ENCODE measurements around the gene CD74. TPM values are rescaled to one million over a fixed set of nuclear protein-coding genes. Genes with fewer than 3 reads are reported as not detected.

The CD74 gene
- polyA plus RNA-seq (2013, experiment 1 of 2): 61.0 TPM
- 61.3 TPM for polyA plus RNA-seq (2013, experiment 2 of 2)

DNA sequence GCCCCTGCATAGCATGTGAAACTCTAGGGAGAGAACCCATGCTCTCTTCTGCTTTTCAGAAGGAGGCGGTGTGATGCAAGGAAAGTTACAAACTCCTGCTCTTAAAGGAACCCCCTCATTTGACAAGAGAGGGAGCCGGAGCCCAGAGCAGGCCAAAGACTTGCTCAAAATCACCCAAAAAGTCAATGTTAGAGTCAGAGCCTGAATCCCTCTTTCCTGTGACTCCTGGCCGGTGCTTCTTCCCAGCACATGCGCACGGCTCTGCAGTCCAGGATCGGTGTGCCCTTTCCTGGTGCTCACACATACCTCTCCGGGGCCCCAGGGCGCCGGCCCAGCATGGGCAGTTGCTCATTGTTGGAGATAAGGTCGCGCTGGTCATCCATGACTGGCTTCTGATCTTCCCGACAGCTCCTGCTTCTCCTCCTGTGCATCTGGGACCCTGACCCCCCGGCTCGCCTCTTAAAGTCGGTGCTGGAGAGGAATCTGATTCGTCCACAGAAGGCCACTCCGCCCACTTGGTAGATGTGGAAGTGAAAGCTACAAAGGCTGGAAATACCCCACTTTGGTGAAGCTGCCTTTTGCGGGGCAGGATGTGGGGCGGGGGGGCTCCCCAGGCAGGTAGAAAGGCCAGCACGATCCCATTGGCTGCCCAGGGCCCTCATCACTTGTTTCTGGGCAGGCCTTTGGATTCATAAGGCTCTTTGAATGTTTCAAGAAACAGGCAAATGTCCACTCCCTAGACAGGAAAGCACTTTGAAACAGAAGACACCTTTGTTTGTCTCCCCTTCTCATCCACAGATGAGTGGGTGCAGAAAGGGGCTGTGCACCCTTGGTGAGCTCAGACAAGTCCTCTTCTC lies at the start of gene CD74:
CD74 (minus strand) TSS at position 592 of the 857 bp plus-strand sequence; CDS start at position 431, 161 bp downstream.
- Histone ChIP-seq H3K36me3 (replicated peaks in 1 of 2; ENCODE audit: control insufficient read depth in 2 of 2, insufficient read depth in 2 of 2, low read length in 2 of 2) (no peaks in the 10 kb centered on the region), H3K4ac (ENCODE audit: low read length) (no peak within 1 kb of the TSS), H3K9ac (ENCODE audit: low read depth, low read length, poor library complexity) (no peak within 1 kb of the TSS), H3K18ac (ENCODE audit: low read length) (peak within 1 kb of the TSS; percentile 79), H3K9me3 (replicated peaks in 1 of 2; ENCODE audit: control insufficient read depth in 2 of 2, insufficient read depth in 1 of 2, low read depth in 1 of 2, low read length in 2 of 2) (no peaks in the 10 kb centered on the region), H3K23ac (ENCODE audit: low read depth, low read length, poor library complexity) (no peak within 1 kb of the TSS), H4K8ac (ENCODE audit: low read depth, low read length) (no peak within 1 kb of the TSS), H3K27ac (replicated peaks; ENCODE audit: low read length) (no peak within 1 kb of the TSS), H2BK120ac (ENCODE audit: low read depth, low read length) (no peak within 1 kb of the TSS), H3K79me1 (ENCODE audit: low read depth, low read length) (no peaks in the 10 kb centered on the region), H2BK5ac (ENCODE audit: low read length) (no peak within 1 kb of the TSS), H2BK12ac (ENCODE audit: low read length) (no peak within 1 kb of the TSS), H3K4me3 (ENCODE audit: low read length in 2 of 2) (peak within 1 kb of the TSS; percentile 38 to 42), H3K4me2 (ENCODE audit: insufficient read depth, low read length, poor library complexity, severe bottlenecking) (peak within 1 kb of the TSS; percentile 70), H3K27me3 (ENCODE audit: control insufficient read depth in 3 of 3, insufficient read depth in 3 of 3, low read depth in 1 of 3, low read length in 3 of 3) (no peaks in the 10 kb centered on the region), H2BK15ac (ENCODE audit: low read length) (peak within 1 kb of the TSS; percentile 30), H2AFZ (ENCODE audit: low read length) (peak within 1 kb of the TSS; percentile 90), H4K91ac (ENCODE audit: low read depth, low read length, poor library complexity) (peak within 1 kb of the TSS; percentile 1), H2AK5ac (ENCODE audit: low read depth, low read length) (no peak within 1 kb of the TSS), H3K14ac (ENCODE audit: low read length) (no peak within 1 kb of the TSS), H3K4me1 (ENCODE audit: control insufficient read depth in 2 of 2, insufficient read depth in 1 of 2, low read depth in 1 of 2, low read length in 2 of 2) (peaks cover 9 to 12% of the 10 kb centered on the region in 2 donors)
- peak; percentile 65 for DNase-seq (ENCODE audit: low spot score)
- WGBS, 2 donors (ENCODE audit: extremely low coverage in 2 of 2, insufficient read length in 2 of 2, insufficient replicate concordance in 1 of 2): no CpG with 5 or more reads among the region's 20 CpGs

DNA sequence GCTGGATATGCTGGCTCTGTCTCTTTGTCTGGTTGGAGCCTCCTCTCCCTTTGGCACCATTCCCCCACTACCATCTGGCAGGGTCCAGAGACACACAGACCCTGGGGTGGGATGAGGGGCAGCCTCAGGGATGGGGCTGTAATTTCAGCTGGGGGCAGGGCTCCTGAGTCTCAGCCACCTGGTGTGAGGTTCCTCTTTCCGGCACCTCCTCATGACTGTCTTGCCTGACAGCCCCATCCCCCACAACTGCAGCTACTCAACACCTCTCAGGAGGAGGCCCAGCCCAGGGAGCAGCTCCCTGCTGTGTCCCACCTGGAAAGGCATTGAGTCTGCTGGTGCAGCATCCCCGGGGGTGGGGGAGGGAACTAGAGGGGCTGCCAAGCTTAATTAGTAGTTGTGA lies 48.5 kb upstream of the CD74 start:
- no peak overlapping the region for H3K27ac ChIP-seq (replicated peaks; ENCODE audit: low read length)

DNA sequence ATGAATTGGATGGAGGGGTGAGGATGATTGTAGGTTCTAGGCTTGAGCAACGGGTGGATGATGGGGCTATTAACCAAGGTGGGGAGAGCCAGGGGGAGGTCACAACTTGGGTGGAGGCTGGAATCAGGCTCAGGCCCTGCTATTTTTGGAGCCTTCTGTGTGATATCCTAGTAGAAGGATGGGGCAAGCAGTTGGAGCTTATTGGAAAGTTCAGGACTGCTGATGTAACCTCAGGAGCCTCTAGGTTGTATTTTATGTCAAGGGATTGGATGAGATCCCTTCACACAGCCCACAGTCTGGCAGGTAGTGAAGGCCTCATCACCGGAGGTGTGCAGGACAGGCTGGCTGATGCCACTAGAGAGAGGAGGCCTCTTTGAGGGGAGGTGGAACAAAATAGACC lies 48.1 kb upstream of the CD74 start:
- Histone ChIP-seq H4K91ac (ENCODE audit: low read depth, low read length, poor library complexity) (no peak overlapping the region), H3K27ac (replicated peaks; ENCODE audit: low read length) (no peak overlapping the region), H3K27me3 (ENCODE audit: control insufficient read depth in 3 of 3, insufficient read depth in 3 of 3, low read depth in 1 of 3, low read length in 3 of 3) (no peaks in the 10 kb centered on the region), H3K9ac (ENCODE audit: low read depth, low read length, poor library complexity) (no peak overlapping the region), H3K4ac (ENCODE audit: low read length) (no peak overlapping the region), H2AK5ac (ENCODE audit: low read depth, low read length) (peak overlapping the region; percentile 66), H3K23ac (ENCODE audit: low read depth, low read length, poor library complexity) (no peak overlapping the region), H3K4me3 (ENCODE audit: low read length in 2 of 2) (no peak overlapping the region), H4K8ac (ENCODE audit: low read depth, low read length) (peak overlapping the region; percentile 19), H3K4me1 (ENCODE audit: control insufficient read depth in 2 of 2, insufficient read depth in 1 of 2, low read depth in 1 of 2, low read length in 2 of 2) (peaks cover 6 to 14% of the 10 kb centered on the region in 2 donors), H3K79me1 (ENCODE audit: low read depth, low read length) (peaks cover 2% of the 10 kb centered on the region), H3K36me3 (replicated peaks in 1 of 2; ENCODE audit: control insufficient read depth in 2 of 2, insufficient read depth in 2 of 2, low read length in 2 of 2) (no peaks in the 10 kb centered on the region), H2AFZ (ENCODE audit: low read length) (peak overlapping the region; percentile 9), H3K14ac (ENCODE audit: low read length) (no peak overlapping the region), H3K4me2 (ENCODE audit: insufficient read depth, low read length, poor library complexity, severe bottlenecking) (no peak overlapping the region), H2BK15ac (ENCODE audit: low read length) (no peak overlapping the region), H3K9me3 (replicated peaks in 1 of 2; ENCODE audit: control insufficient read depth in 2 of 2, insufficient read depth in 1 of 2, low read depth in 1 of 2, low read length in 2 of 2) (no peaks in the 10 kb centered on the region), H2BK12ac (ENCODE audit: low read length) (no peak overlapping the region), H2BK5ac (ENCODE audit: low read length) (peak overlapping the region; percentile 6), H3K18ac (ENCODE audit: low read length) (no peak overlapping the region), H2BK120ac (ENCODE audit: low read depth, low read length) (no peak overlapping the region)
- WGBS, 2 donors (ENCODE audit: extremely low coverage in 2 of 2, insufficient read length in 2 of 2, insufficient replicate concordance in 1 of 2): no CpG with 5 or more reads among the region's 2 CpGs
- DNase-seq (ENCODE audit: low spot score): no peak

More for the DNA sequence above, 48.5 kb upstream of the CD74 start:
- no peak overlapping the region for H2BK15ac ChIP-seq (ENCODE audit: low read length)
- H2BK5ac ChIP-seq (ENCODE audit: low read length): peak overlapping the region; percentile 6
- H2BK12ac ChIP-seq (ENCODE audit: low read length): no peak overlapping the region
- peaks cover 6 to 14% of the 10 kb centered on the region in 2 donors for H3K4me1 ChIP-seq (ENCODE audit: control insufficient read depth in 2 of 2, insufficient read depth in 1 of 2, low read depth in 1 of 2, low read length in 2 of 2)
- H3K4me2 ChIP-seq (ENCODE audit: insufficient read depth, low read length, poor library complexity, severe bottlenecking): no peak overlapping the region
- no peak overlapping the region for H3K4me3 ChIP-seq (ENCODE audit: low read length in 2 of 2)
- no CpG with 5 or more reads among the region's 2 CpGs for WGBS, 2 donors (ENCODE audit: extremely low coverage in 2 of 2, insufficient read length in 2 of 2, insufficient replicate concordance in 1 of 2)
- H3K27me3 ChIP-seq (ENCODE audit: control insufficient read depth in 3 of 3, insufficient read depth in 3 of 3, low read depth in 1 of 3, low read length in 3 of 3): no peaks in the 10 kb centered on the region
- H4K91ac ChIP-seq (ENCODE audit: low read depth, low read length, poor library complexity): no peak overlapping the region
- H3K23ac ChIP-seq (ENCODE audit: low read depth, low read length, poor library complexity): no peak overlapping the region
- H3K4ac ChIP-seq (ENCODE audit: low read length): no peak overlapping the region
- H3K14ac ChIP-seq (ENCODE audit: low read length): no peak overlapping the region
- peak overlapping the region; percentile 19 for H3K18ac ChIP-seq (ENCODE audit: low read length)
- no peaks in the 10 kb centered on the region for H3K9me3 ChIP-seq (replicated peaks in 1 of 2; ENCODE audit: control insufficient read depth in 2 of 2, insufficient read depth in 1 of 2, low read depth in 1 of 2, low read length in 2 of 2)
- H2AFZ ChIP-seq (ENCODE audit: low read length): peak overlapping the region; percentile 9
- no peaks in the 10 kb centered on the region for H3K36me3 ChIP-seq (replicated peaks in 1 of 2; ENCODE audit: control insufficient read depth in 2 of 2, insufficient read depth in 2 of 2, low read length in 2 of 2)
- peak overlapping the region; percentile 66 for H2AK5ac ChIP-seq (ENCODE audit: low read depth, low read length)
- H4K8ac ChIP-seq (ENCODE audit: low read depth, low read length): peak overlapping the region; percentile 19
- H3K79me1 ChIP-seq (ENCODE audit: low read depth, low read length): peaks cover 2% of the 10 kb centered on the region
- no peak overlapping the region for H3K9ac ChIP-seq (ENCODE audit: low read depth, low read length, poor library complexity)
- DNase-seq (ENCODE audit: low spot score): no peak
- no peak overlapping the region for H2BK120ac ChIP-seq (ENCODE audit: low read depth, low read length)

DNA sequence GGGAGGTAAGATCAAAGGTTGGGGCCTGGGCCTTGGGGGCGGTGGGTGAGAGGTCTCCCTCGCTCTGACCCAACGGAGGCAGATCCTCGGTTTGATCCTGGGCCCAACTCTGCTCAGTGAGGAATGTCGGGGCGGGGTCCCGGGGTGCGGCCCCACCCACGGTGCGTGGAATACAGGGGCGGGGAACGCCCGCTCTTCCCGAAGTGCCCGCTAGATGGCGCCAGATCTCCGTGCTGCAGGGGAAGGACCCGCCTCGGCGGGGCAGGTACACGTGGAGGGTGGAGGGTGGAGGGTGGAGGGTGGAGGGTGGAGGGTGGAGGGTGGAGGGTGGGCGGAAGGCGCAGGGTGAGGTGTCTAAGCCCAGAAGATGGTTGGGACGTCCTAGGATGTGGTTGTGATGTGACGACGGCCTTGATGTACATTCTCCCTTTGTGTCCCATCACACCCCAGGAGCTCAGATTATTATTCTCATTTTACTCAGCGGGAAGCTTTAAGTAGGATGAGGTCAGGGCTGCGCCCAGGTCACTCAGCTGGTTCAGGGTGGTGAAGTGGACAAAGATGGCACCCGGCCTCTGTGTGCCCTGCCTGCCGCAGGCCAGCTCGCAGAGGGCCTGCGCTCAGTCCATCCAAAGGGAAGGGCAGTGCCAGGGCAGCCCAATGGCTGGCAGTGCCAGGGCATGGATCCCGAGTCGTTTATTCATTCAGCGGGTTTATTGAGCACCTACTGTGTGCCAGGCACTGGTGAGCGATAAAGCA lies 46.3 kb upstream of the CD74 start:
- WGBS, 2 donors (ENCODE audit: extremely low coverage in 2 of 2, insufficient read length in 2 of 2, insufficient replicate concordance in 1 of 2): no CpG with 5 or more reads among the region's 36 CpGs
- Histone ChIP-seq H3K4me2 (ENCODE audit: insufficient read depth, low read length, poor library complexity, severe bottlenecking) (peak overlapping the region; percentile 65), H3K14ac (ENCODE audit: low read length) (no peak overlapping the region), H2BK120ac (ENCODE audit: low read depth, low read length) (no peak overlapping the region), H3K36me3 (replicated peaks in 1 of 2; ENCODE audit: control insufficient read depth in 2 of 2, insufficient read depth in 2 of 2, low read length in 2 of 2) (no peaks in the 10 kb centered on the region), H4K91ac (ENCODE audit: low read depth, low read length, poor library complexity) (no peak overlapping the region), H2AFZ (ENCODE audit: low read length) (peak overlapping the region; percentile 26), H3K79me1 (ENCODE audit: low read depth, low read length) (peaks cover 2% of the 10 kb centered on the region), H3K27ac (replicated peaks; ENCODE audit: low read length) (no peak overlapping the region), H3K4me1 (ENCODE audit: control insufficient read depth in 2 of 2, insufficient read depth in 1 of 2, low read depth in 1 of 2, low read length in 2 of 2) (peaks cover 2 to 12% of the 10 kb centered on the region in 2 donors), H3K9ac (ENCODE audit: low read depth, low read length, poor library complexity) (no peak overlapping the region), H3K27me3 (ENCODE audit: control insufficient read depth in 3 of 3, insufficient read depth in 3 of 3, low read depth in 1 of 3, low read length in 3 of 3) (no peaks in the 10 kb centered on the region), H2BK5ac (ENCODE audit: low read length) (no peak overlapping the region), H4K8ac (ENCODE audit: low read depth, low read length) (no peak overlapping the region), H3K4ac (ENCODE audit: low read length) (no peak overlapping the region), H2BK12ac (ENCODE audit: low read length) (no peak overlapping the region), H3K23ac (ENCODE audit: low read depth, low read length, poor library complexity) (peak overlapping the region; percentile 69), H2AK5ac (ENCODE audit: low read depth, low read length) (no peak overlapping the region), H3K4me3 (ENCODE audit: low read length in 2 of 2) (no peak overlapping the region), H3K9me3 (replicated peaks in 1 of 2; ENCODE audit: control insufficient read depth in 2 of 2, insufficient read depth in 1 of 2, low read depth in 1 of 2, low read length in 2 of 2) (no peaks in the 10 kb centered on the region), H3K18ac (ENCODE audit: low read length) (peak overlapping the region; percentile 67), H2BK15ac (ENCODE audit: low read length) (no peak overlapping the region)
- DNase-seq (ENCODE audit: low spot score): peak; percentile 72
